ENCODE results near the gene TRMT61B. TPM values are rescaled to one million over a fixed set of nuclear protein-coding genes. Genes with fewer than 3 reads are reported as not detected.

TRMT61B gene
- total and polyA plus RNA-seq, 2 of the 13 experiments (the other 11 are each of a cell fraction or from before 2014, with no cell fraction given): 19.7 to 23.5 TPM

GRCh38 chr2:28870146-28870891 is at the start of gene TRMT61B (continued):
- TF ChIP-seq ZEB1 (IDR thresholded peaks at IDR 0.05; ENCODE audit: insufficient replicate concordance, low read depth) (peak; percentile 40), ZNF609 (CRISPR knock-in tag; IDR thresholded peaks at IDR 0.05; ENCODE audit: borderline replicate concordance) (peak; percentile 68), IKZF5 (CRISPR knock-in tag; IDR thresholded peaks at IDR 0.05) (peak; percentile 95), MIXL1 (CRISPR knock-in tag; IDR thresholded peaks at IDR 0.05) (peak; percentile 93; the same call in 1 of the 2 replicates), POLR2G (IDR thresholded peaks at IDR 0.05; ENCODE audit: low read depth, low read length) (peak; percentile 95), PCBP1 (IDR thresholded peaks at IDR 0.05; ENCODE audit: borderline replicate concordance, low read depth, low read length) (peak; percentile 94; the same call in 1 of the 2 replicates), ZNF784 (CRISPR knock-in tag; IDR thresholded peaks at IDR 0.05; ENCODE audit: borderline replicate concordance) (peak; percentile 94; the same call in 1 of the 2 replicates), HNF1B (CRISPR knock-in tag; IDR thresholded peaks at IDR 0.05) (peak; percentile 93), TSC22D2 (CRISPR knock-in tag; IDR thresholded peaks at IDR 0.05; ENCODE audit: borderline replicate concordance) (peak; percentile 98), SIN3B (IDR thresholded peaks at IDR 0.05; ENCODE audit: low read length) (peak; percentile 99), CHD2 (IDR thresholded peaks at IDR 0.05; ENCODE audit: low read depth, low read length) (no peak), ZNF280D (CRISPR knock-in tag; IDR thresholded peaks at IDR 0.05) (no peak), HCFC1 (IDR thresholded peaks at IDR 0.05; ENCODE audit: low read depth, low read length) (peak; percentile 91), ZNF598 (CRISPR knock-in tag; IDR thresholded peaks at IDR 0.05; ENCODE audit: borderline replicate concordance) (peak; percentile 91; the same call in 1 of the 2 replicates), MTF2 (CRISPR knock-in tag; IDR thresholded peaks at IDR 0.05; ENCODE audit: borderline replicate concordance) (peak; percentile 42; the same call in 1 of the 2 replicates), HNRNPH1 (optimal IDR thresholded peaks at IDR 0.05; ENCODE audit: low read depth, low read length) (peak; percentile 86), ZNF564 (CRISPR knock-in tag; IDR thresholded peaks at IDR 0.05) (peak; percentile 93)
